HG02642 (cell line): ENCODE measurements around the gene PTPRT.

ENCODE experiments used
- ATAC-seq: cut with Tn5 transposase; IDR thresholded peaks from one replicate; pipeline ENCODE4 v1.9.1; 2021; ENCODE audit warnings: mild to moderate bottlenecking; ENCODE audit not compliant: unreplicated experiment, poor library complexity

Gene PTPRT

DNA sequence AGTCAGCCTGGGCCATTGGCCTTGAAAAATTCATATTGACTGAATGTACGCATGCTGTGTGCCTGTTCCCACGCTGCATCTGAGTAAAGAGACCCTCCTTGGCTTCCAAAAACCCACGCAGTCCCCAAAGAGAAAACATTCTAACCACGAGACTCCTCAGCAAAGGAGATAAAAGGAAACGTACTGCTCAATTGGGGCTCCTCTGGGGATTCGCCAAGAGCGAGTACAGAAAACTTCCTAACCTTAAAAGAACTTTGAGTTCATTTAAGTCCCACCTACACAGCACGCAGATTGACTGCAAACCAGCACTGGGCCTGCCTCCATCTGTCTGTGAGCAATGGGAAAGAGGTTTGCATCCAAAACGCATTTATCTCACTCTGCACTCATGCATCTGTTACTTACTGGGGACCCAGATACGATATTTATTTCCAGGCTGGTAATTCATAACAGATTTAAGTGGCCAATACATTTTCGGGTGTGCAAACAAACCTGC is 1065.7 kb downstream of the PTPRT start:
- no peak for ATAC-seq

GRCh38 chr20:42118409-42119125 is 1071.1 kb downstream of the PTPRT start:
- ATAC-seq = no peak

DNA sequence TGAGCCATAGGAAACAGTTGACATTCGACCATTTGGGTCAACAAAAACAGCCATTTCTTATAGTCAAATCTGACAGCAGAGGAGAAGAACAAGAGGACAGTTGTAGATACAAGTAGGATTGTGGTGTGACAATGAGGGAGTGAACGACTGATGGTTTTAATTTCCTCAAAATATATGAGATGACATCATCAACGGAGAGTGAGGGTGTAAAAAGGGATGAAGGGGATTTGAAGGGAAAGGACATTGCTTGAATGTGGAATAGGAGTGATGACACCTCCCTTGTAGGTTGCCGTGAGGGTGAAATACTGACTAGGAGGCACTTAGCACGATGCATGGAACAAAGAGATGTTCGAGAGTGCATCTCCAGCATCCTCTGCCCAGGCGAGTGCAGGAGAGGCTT is 1071.7 kb downstream of the PTPRT start:
- ATAC-seq = no peak

- no peak for ATAC-seq
Measured at GRCh38 chr20:42113236-42113635, 1076.5 kb downstream of the PTPRT start.

GRCh38 chr20:42112161-42112560 is 1077.5 kb downstream of the PTPRT start:
- ATAC-seq = no peak

GRCh38 chr20:42111349-42111748 is 1078.4 kb downstream of the PTPRT start:
- no peak for ATAC-seq

- ATAC-seq = no peak
Measured at GRCh38 chr20:42110301-42110700, 1079.4 kb downstream of the PTPRT start.

- ATAC-seq = no peak
Measured at GRCh38 chr20:42102000-42102399, 1087.7 kb downstream of the PTPRT start.

DNA sequence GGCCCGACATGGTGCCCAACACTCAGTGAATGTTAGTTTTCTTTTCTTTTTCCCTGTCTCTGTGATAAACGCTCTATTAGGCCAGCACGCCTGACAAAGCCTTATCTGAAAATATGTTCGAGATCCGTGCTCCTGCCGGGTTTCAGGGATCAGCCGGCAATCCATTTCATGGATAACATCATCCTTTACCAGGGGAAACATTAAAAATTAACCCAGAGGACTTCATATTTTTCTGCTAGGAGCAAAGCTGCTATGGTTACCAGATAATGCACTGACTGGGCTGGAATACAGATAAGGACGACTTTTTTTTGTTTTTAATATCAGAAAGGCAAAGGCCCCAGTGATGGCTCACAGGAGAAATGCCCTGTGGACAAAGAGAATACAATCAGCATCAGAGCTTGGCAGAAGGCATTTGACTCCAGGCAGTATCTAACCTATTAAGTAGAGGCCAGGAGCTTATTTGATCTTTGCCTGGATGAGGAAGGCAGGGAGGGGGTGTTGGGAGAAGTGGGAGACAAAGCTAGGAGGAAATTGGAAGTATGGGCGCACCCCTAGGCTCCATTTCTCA is 1089.5 kb downstream of the PTPRT start:
- ATAC-seq = no peak

- no peak for ATAC-seq
Measured at GRCh38 chr20:42099101-42099500, 1090.6 kb downstream of the PTPRT start.

- ATAC-seq = no peak
Measured at GRCh38 chr20:42098418-42098817, 1091.3 kb downstream of the PTPRT start.

DNA sequence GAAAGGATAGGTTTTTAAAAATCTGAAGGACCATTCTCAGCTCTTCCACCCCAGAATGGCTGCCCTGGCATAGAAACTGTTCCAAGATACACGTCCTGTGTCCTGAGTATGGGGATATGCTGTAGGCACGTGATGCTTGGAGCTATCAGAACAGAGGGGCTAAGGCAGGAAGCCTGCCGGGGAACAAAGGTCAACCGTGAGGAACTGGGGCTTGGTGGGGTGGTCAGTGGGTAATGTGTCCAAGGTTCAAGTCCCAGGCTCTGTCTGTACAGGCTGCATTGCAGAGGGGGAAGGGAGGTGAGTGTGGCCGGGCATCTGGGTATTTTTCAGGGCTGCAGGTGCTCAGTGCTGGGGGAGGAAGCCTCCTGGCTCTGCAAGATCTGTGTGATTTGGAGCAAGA is 1092.0 kb downstream of the PTPRT start:
- no peak for ATAC-seq

DNA sequence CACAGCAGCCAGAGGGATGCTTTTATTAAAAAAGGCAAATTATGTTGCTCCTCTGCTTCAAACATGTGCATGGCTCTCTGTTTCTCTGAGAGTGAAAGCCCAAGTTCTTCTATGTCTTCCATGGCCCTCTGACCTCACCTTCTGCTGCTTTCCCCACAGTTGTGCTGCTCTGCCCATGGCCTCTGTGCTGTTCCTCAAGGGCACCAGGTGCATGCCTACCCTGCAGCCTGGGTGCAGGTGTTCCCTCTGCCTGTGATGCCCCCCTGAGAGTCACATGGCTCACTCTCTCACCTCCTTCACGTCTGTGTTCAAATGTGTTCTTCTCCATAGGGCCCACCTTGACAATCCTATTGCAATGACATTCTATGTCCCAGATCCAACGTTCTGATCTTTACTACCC is 1094.5 kb downstream of the PTPRT start:
- ATAC-seq = no peak

DNA sequence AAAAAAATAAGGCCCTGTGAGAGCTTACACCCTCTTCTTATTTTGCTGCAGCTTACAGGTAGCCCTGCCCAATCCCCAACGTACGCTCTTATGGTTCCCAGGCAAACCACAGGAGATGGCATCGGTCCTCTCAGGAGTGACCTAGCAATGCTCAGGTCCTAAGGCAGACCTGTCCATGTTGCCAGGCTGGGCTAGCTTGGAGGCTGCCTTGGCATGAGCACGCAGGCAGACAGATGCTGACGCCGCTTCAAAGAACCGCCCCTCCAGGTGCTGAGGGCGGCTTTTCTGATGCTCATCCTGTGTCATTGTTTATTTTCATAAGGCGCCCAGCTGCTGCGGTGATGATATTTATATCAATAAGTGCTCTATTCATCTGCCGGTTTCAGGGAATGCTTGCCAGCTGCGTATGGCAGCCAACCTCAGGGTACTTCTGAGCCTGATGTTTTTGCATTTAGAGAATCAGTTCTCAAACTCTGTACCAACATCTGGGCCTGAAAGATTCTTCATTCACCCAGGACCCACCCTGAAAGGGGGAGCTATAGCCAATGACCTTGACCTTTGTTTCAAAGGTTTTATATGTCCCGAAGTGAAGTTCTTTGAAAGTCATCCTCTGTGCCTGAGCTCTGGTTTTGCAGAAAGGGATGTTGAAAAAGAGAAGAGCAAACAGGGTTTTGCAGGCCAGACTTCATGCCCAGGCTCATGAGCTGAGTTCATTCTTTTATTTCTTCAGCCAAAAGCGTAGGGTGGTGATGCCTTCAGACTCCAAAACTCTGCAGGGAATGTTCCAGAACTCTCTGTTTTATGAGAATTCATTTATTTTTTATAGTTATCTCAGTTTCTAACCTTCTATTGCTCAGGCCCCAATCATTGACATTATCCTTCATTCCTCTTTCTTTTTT is 1095.9 kb downstream of the PTPRT start:
- ATAC-seq = no peak

- ATAC-seq = no peak
Measured at GRCh38 chr20:42093041-42093440, 1096.7 kb downstream of the PTPRT start.

- no peak for ATAC-seq
Measured at GRCh38 chr20:42085366-42085765, 1104.3 kb downstream of the PTPRT start.

GRCh38 chr20:42083280-42083679 is 1106.4 kb downstream of the PTPRT start:
- no peak for ATAC-seq

DNA sequence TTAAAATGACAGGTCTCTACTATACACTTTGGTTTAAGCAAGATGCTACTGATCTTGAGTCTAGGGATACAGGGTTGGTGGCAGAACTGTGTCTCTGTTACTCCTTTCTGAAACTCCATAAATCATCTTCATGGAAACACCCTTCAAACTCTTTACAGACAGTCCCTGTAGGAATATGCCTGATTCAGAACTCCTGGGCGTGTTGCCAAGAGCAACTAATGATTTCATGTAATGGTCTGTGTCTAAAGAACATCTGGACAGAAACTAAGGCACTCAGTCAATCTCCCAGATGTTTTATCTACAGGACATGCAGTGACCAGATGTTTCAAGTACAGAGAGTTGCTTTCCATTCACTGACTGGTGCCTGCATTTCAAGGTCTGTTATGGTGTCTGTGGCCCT is 1107.1 kb downstream of the PTPRT start:
- no peak for ATAC-seq

DNA sequence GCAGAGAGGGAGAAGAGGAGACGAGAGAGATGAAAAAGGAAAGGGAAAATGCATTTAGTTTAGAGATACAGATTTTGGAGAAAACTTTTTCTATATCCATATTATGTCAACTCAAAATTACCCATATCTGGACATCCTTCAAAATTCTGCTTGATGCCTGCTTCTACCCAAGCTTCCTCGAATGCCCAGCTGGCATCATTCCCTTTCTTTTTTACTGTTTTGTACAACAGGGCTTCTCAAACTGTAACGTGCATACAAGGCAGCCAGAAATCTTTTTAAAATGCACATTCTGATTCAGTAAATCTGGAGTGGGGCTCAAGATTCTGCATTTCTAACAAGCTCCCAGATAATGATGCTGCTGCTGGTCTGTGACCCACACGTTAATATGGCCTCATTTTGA is 1108.8 kb downstream of the PTPRT start:
- ATAC-seq = no peak

DNA sequence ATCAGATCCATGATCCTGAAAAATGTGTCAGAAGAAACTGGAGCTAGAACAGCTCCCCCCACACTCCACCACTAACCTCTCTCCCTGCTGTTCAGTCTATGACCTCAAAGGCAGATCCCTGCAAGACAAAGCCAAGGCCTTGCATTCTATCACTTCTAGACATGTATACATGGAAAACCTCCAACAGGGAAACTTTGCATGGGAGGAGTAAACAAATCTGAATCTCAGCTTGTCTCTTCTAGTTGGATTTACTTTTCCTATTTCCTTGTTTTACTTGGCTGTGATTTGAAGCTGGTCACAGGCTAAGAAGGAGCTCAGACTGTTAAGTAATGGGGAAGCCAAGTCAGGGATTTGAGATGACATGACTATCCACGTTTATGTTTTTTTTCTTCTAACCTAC is 1114.8 kb downstream of the PTPRT start:
- ATAC-seq = no peak

GRCh38 chr20:42067596-42067995 is 1122.1 kb downstream of the PTPRT start:
- no peak for ATAC-seq
